ENCODE data around the gene PDE4B. TPM values are rescaled to one million over a fixed set of nuclear protein-coding genes. Genes with fewer than 3 reads are reported as not detected.

Gene PDE4B
- total and polyA plus RNA-seq, 9 of the 15 experiments (the other 6 are each of a cell fraction or from before 2014, with no cell fraction given), result 0.09 TPM; not detected in 8

DNA sequence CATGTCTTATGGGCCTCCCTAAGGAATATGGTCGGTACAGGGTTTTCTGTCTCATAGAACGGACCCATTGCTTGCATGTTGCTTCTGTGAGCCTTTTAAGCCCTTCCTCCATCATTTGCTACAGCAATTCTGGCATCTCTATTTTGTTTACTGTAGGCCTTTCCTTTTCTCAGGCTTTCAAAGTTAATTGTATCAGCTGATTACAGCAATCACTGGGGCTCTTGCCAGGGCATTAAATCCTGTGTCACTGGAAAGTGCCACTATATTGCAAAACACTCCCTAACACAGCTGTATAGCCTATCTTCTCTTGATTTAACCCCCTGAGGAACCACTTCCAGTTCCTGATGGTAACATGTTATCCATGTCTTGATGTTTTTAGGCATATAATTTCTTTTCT lies 156.5 kb downstream of the PDE4B start:
- Histone ChIP-seq H3K4me1 (replicated peaks in 1 of 2; ENCODE audit: control insufficient read depth in 2 of 2, insufficient read depth in 2 of 2, low read length in 2 of 2) (peaks cover 0 to 10% of the 10 kb centered on the region in 2 experiments; a peak in 2 of 5 replicates), H3K9me3 (replicated peaks; ENCODE audit: control insufficient read depth, insufficient read depth, low read depth, low read length) (no peaks in the 10 kb centered on the region), H3K36me3 (ENCODE audit: control insufficient read depth, insufficient read depth, low read length) (no peaks in the 10 kb centered on the region), H3K27ac (ENCODE audit: extremely low read depth, low read depth, low read length) (no peak overlapping the region), H3K4me3 (no peak overlapping the region), H3K27me3 (ENCODE audit: control insufficient read depth in 2 of 2, insufficient read depth in 2 of 2, low read length in 2 of 2) (no peaks in the 10 kb centered on the region), H3K79me2 (ENCODE audit: control insufficient read depth, insufficient read depth, low read length) (no peaks in the 10 kb centered on the region), H2AFZ (ENCODE audit: low read depth, low read length) (no peak overlapping the region), H4K20me1 (replicated peaks; ENCODE audit: control insufficient read depth, insufficient read depth, low read length) (no peaks in the 10 kb centered on the region), H3K9ac (ENCODE audit: insufficient read depth in 1 of 2, low read depth in 2 of 2, low read length in 2 of 2) (no peak overlapping the region), H3K9me1 (ENCODE audit: control insufficient read depth, insufficient read depth, low read length) (no peaks in the 10 kb centered on the region), H3K4me2 (ENCODE audit: insufficient read depth, low read length) (no peak overlapping the region)
- 6% methylated on average over 2 of the region's 2 CpGs for WGBS (ENCODE audit: insufficient coverage, low coverage, missing lambda C conversion rate)
- POLR2A ChIA-PET, result no interaction called here
- FAIRE-seq (no peak), ATAC-seq (no peak), DNase-seq (ENCODE audit: extremely low read depth in 1 of 4, low spot score in 3 of 4) (no peak)
- TF ChIP-seq, protein P1, sequence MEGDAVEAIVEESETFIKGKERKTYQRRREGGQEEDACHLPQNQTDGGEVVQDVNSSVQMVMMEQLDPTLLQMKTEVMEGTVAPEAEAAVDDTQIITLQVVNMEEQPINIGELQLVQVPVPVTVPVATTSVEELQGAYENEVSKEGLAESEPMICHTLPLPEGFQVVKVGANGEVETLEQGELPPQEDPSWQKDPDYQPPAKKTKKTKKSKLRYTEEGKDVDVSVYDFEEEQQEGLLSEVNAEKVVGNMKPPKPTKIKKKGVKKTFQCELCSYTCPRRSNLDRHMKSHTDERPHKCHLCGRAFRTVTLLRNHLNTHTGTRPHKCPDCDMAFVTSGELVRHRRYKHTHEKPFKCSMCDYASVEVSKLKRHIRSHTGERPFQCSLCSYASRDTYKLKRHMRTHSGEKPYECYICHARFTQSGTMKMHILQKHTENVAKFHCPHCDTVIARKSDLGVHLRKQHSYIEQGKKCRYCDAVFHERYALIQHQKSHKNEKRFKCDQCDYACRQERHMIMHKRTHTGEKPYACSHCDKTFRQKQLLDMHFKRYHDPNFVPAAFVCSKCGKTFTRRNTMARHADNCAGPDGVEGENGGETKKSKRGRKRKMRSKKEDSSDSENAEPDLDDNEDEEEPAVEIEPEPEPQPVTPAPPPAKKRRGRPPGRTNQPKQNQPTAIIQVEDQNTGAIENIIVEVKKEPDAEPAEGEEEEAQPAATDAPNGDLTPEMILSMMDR (IDR thresholded peaks at IDR 0.05 in 2 of 3, conservative IDR thresholded peaks at IDR 0.05 in 1 of 3; ENCODE audit: insufficient read depth in 2 of 3, low read depth in 1 of 3, low read length in 3 of 3), result 0 out of 6 replicates have a peak, but pooled peaks of 1 of the 3 experiments have one; percentile 8
- no peak for TF ChIP-seq ZNF507 (tag; conservative IDR thresholded peaks at IDR 0.05)
- TF ChIP-seq, protein P2, sequence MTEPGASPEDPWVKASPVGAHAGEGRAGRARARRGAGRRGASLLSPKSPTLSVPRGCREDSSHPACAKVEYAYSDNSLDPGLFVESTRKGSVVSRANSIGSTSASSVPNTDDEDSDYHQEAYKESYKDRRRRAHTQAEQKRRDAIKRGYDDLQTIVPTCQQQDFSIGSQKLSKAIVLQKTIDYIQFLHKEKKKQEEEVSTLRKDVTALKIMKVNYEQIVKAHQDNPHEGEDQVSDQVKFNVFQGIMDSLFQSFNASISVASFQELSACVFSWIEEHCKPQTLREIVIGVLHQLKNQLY (CRISPR knock-in tag; conservative IDR thresholded peaks at IDR 0.05), result no peak
- no TSS peak for BruUV-seq (replicated peaks)
- in situ Hi-C loops (cut with MboI) (loop anchor here (25.0 kb wide), 2 partner anchors 737 to 862 kb away; no protein-coding TSS in a partner anchor), intact Hi-C loops (cut with micrococcal nuclease) (loop anchor here (2.0 to 5.0 kb wide), 2 partner anchors 137 to 228 kb away; no protein-coding TSS in a partner anchor)
- CTCF ChIA-PET (ENCODE audit: low intra/inter-chr PET ratio), result no interaction called here
